IPS-NIHi7 (cell line): ENCODE measurements around the gene RNF212.
A peak's percentile ranks its signal among the peaks of the same experiment; 100 is the strongest.
"Not testable (repeated sequence)": the region's sequence is repeated elsewhere in the genome, so short reads cannot be mapped to it uniquely, and the experiment has no call there.

Source experiments
- DNase-seq: peaks from one replicate; pipeline ENCODE4 v3.0.0; 2012; ENCODE audit warnings: mixed read lengths; ENCODE audit errors: extremely low spot score

The RNF212 gene, protein sequence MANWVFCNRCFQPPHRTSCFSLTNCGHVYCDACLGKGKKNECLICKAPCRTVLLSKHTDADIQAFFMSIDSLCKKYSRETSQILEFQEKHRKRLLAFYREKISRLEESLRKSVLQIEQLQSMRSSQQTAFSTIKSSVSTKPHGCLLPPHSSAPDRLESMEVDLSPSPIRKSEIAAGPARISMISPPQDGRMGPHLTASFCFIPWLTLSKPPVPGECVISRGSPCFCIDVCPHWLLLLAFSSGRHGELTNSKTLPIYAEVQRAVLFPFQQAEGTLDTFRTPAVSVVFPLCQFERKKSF

DNA sequence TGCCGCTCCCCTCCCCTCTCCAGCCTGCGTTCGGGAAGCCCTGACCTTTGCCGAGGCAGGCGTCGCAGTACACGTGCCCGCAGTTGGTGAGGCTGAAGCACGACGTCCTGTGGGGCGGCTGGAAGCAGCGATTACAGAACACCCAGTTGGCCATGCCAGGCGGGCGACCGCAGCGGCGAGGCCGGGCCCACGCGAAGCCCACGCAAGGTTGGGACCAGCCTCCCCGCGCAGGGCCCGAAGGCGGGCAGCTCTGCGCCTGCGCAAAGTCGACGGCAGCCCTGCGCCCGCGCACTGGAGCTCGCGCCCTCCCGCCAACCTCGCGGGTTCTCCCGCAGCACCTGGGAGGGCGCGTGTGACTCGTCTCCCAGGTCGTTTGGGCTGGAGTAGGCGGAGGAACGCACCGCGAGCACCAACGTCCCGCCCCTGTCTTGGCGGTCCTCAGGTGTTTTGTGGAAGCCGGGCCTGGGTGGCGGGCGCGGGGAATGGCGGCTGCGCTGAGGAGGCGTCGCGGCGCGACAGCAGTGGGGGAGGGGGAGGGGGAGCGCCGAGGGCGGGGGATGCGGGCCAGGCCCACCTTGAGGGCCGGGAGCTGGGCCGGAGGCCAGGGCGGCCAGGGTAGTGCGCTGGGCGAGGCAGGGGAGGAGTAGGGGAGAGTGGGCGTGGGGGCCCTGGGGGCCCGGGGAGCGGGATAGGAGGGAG, at the start of gene RNF212:
RNF212 (minus strand) TSS at position 254 of the 699 bp plus-strand sequence; CDS start at position 154, 100 bp downstream.
- peak; percentile 73 for DNase-seq

DNA sequence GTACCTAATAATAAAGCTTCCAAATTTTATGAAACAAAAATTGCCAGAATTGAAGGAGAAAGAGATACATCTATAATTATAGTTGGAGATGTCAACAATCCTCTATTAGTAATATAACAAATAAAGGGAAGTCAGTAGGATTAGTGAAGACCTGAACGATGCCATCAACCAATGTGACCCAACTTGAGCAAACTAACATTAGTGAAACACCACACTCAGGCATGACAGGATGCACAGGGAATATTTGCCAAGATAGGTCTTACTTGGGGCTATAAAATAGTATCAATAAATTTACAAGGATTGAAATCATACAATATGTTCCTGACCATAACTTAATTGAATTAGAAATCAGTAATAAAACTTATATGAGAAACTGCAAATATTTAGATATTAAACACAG, 47.0 kb upstream of the RNF212 start:
- no peak for DNase-seq

DNA sequence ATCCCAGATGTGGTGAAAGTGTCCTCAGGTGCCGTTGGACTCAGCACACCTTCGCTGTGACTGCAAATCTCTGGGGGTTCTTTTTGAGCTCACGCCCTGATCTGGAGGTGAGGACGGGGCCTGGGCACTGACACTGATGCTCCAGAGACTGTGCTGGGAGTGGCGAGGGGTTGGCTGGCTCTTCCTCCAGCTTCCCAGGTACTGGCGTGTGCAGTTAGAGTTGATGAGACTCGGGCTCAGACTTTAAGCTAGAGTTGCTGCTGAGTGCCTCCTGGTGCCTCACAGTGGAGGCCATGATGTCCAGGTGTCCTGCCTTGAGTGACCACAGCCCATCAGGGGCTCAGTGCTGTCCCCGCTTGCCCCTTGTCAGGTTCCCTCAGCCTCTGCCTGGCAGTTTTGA, 42.7 kb upstream of the RNF212 start:
- no peak for DNase-seq

DNA sequence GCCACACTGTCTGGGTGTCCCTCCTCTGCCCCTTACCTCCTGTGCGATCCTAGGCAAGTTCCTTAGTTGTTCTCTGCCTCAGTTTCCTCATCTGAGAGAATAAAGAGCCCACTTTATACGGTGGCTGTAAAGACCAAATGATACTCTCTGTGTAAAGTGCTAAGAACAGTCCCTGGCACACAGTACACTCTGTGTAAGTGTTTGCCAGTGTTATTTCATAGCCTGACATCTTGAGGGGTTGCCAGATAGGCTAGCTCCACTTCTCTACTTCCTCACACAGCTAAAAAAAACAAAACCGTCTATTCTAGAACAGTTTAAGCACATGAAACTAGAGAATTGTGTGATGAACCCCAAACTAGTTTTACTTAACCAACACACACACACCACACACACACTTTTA, 42.0 kb upstream of the RNF212 start:
- no peak for DNase-seq

DNA sequence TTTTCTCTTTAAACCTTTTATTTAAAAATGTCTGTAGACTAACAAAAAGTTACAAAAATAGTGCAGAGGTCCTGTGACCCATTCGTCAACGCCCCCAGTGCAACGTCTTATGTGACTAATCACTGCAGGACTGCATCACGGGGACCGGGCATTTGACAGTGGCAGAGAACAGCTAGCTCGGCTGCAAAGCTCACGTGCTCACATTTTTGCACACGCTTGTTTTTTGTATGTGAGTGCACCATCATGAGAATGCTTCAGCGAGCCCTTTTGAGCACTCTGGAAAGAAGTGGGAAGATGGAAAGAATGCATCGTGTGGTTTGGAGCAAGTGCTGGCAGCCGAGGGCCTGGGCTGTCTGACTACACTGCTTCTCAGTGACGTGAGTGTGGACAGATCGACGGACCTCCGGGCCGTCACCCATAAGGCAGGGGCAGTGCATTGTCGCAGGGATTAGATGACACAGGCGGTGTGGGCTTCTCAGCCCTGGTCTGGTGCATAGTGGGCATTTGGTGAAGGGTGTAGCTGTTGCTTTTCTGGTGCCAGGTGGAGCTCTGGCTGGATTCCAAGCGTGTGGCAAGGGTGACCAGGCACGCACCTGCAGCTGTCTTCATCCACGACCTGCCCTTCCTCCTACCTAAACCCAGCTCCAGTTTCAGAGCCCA, 41.3 kb upstream of the RNF212 start:
- peak; percentile 6 for DNase-seq

DNA sequence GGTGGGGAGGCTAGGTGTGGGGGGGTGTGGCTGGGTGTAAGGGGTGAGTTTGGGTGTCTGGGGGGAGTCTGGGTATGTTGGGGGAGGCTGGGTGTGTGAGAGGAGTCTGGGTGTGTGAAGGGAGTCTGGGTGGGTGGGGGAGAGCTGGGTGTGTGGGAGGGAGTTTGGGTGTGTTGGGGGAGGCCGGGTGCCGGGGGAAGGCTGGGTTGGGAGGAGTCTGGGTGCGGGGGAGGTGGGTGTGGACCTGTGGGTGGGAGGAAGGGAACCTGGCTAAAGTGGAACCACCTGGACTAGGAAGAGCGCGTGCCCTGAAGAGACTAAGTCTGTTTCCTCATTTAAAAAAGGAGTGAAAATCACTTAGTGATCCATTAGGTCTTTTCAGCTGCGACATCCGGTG, 40.8 kb upstream of the RNF212 start:
- peak; percentile 3 for DNase-seq

DNA sequence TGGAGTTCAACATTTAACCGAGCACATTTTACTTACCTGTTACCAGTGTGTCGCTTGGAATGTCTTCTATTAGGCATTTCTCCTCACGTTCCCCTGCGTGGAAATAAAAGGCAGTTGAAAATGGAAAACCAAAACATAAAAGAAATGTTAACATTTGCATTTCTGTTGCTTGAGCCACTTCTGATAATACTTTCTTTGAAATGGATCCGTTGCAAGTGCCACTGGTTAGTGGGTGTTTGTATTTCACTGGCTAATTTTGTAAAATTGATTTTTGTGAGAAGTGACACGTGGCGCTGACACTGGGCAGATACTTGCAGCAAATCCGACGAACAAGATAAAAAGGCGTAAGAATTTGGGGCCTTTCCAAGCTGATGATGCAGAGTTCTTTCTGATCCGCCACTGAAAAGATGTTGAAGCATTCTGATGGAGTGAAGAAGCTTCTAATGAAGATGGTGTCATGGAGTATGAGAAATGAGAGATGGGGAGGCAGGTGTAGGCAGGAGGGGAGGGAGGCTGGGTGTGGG, 40.3 kb upstream of the RNF212 start:
- no peak for DNase-seq

DNA sequence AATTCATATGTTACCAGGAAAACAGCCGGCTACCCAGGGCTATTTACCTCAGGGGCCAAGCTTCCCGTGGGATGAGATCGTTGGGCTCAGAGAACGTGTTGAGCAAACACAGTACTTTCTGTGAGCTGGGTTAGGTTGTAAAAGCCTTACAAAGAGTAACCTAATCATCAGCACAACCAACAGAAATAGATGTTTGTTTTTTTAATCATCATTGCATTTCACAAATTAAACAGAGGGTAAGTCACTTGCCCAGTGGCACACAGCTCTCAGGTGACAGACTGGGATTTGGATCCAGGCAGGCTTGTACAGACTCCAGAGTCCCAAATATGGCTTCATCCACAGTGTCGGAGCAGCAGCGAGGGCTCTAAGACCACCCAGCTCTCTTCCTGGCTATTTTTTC, 38.9 kb upstream of the RNF212 start:
- no peak for DNase-seq

DNA sequence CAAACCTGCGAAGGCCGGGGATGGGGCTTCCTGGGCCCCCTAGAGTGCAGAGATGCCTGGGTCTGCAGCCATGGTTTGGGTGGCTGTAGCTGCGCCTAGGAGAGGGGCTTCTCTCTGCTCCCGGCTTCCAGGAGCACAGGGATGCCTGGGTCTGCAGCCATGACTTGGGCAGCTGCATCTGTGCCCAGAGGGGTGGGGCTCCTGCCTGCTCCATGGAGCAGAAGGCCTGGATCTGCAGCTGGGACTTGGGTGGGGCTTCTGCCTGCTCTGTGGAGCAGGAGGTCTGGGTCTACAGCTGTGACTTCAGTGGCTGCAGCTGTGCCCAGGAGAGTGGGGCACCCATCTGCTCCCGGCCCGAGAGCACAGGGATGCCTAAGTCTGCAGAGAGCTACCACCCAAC, 38.2 kb upstream of the RNF212 start:
- DNase-seq: no peak

DNA sequence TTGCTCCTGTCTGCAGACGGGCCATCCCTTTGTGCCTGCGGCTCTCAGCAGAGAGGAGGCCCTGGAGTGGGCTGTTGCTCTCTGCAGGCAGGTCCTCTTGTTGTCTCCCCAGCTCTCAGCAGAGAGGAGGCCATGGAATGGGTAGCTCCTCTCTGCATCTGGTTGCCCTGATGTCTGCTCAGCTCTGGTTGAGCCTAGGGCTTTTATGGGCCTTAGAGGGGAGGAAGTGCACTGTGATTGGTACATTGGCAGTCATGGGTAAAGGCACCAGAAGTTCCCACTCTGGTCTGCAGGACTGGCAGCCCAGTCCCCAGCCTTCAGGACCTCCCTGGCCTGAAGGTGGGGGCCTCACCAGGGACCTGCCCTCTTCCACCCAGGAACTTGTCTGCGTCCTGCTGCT, 37.5 kb upstream of the RNF212 start:
- no peak for DNase-seq

DNA sequence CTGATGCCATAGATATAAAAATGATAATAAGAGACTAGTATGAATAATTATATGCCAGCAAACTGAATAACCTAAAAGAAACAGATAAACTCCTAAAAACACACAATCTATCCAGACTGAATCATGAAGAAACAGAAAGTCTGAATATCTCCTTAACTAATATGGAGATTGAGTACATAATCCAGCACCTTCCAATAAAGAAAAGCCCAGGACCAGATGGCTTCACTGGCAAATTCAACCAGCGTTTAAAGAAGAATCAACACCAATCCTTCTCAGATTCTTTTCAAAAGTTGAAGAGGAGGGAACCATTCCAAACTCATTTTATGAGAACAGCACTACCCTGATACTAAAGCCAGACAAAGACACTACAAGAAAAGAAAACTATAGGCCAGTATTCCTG, 26.5 kb upstream of the RNF212 start:
- DNase-seq: no peak

DNA sequence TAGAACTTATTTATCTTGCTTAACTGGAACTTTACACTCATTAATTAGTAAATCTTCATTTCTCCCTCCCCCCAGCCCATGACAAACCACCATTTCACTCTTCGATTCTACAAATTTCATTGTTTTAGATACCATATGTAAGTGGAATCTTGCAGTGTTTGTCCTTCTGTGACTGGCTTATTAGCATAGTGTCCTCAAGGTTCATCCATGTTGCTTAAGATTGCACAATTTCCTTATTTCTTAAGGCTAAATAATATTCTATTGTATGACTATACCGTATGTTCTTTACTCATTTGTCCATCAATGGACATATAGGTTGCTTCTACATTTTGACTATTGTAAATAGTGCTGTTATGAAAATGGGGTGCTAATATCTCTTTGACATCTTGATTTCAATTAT, 24.5 kb upstream of the RNF212 start:
- no peak for DNase-seq

DNA sequence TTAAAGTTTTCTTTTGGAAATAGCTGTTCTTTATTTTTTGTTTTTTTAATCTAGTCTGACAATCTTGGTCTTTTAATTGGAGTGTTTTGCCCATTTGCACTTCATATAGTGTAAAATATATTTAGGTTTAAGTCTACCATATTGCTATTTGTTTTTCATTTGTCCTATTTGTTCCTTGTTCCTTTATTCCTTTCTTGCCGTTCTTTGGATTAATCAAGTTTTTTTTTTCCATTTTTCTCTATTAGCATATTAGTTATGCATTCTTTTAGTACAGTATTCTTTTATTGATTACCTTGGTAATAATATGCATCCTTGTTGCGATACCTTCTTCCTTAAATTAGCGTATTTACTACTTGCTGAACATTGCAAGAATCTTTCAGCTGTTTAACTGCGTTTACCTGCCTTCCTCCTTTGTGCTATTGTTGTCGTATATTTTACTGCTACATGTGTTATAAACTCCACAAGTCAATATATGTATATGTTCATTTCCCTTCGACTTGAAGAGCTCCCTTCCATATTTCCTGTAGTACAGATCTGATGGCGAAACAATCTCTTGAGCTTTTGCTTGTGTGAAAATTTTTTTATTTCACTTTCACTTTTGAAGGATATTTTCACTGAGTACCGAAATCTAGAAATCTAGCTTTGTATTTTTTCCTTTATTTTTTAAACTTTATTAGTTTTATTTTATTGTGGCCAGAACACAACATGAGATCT, 23.9 kb upstream of the RNF212 start:
- no peak for DNase-seq

DNA sequence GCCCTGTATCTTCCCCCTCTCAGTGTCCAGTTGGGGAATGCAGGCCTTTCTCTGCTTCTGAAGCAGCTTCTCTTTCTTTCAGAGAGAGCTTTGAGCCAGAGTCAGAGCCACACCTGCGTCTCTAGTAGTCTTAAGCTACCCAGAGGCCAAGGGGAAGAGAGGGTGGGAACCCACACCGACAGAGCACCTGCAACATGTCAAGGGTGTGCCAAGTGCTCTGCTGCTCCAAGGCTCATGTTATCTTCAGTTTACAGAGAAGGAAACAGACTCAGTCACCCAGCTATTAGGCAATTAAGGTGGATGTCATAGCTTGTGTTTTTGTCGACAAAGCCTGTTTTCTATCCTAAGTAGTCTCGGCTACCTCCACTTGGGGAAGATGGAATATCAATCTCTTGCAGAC, 22.7 kb upstream of the RNF212 start:
- no peak for DNase-seq

DNA sequence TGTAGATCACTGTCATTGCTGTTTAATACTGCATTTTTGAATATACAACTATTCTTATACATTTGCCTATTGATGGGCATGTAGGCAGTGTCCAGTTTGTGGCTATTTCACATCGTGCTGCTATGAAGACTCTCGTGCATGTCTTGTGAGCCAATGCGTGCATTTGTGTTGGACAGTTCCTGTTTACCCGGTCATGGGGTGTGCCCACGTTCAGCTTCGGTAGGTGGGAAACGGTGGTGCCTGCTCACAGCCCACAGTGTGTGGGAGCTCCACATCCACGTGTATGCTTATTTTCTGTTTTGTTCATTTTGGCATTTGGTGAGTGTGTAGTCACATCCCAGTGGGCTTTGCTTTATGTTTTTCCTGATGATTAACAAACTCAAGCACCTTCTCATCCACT, 19.7 kb upstream of the RNF212 start:
- DNase-seq: no peak

DNA sequence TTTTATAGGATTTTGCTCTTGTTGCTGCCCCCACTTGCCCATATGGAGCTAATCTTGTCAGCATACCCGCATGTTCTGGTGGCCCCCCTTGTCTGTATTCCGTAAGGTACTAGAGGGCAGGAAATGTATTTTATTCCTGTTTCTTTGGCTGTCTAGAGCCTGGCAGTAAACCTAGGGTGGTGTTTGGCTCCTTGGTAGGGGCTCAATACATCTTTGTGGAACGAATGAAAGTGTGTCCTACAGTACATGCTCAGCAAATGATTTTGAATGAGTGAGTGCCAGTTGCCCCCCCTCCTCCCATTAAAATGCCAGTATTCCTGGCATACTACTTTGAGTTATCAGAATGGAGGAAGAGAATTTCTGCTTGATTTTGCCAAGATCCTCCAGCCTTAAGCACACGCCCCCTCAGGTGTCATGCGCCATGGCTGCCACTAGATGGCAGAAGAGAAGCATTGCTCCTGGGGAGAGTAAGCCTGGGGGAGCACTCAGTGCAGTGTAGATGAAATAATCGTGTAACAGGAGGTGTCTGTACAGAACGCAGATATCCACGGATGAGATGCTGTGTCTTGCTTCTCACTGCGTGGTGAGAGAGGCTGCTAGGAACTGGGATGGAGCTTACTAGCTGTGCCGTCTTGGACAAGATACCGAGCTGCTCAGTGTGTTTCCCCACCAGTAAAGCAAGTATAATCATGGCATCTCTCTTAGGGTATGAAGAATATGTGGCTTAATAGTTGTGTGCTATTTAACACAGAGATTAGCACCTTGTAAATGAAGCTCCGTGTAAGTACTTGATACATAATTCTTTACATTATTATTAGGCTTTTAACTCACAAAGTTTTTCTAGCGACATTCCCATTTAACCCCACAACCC, 17.2 kb upstream of the RNF212 start:
- DNase-seq: peak; percentile 88

DNA sequence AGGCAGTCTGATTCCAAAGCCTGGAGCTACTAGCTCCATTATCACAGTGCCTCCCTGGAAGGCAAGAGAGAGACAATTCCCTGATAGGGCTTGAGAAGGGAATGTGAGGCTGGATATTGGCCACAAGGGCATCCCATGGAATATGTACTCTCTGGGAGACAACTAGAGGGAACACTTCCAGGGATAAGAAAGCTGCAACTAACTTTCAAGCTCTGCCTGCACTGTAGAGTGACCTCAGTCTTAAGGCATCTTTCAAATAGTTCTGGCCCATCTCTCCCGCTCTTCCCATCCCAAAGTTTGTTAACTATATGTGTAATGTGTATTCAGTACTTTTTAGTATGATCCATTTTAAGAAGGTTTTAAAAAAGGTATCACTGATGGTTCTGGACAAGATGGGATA, 13.1 kb upstream of the RNF212 start:
- DNase-seq: no peak

DNA sequence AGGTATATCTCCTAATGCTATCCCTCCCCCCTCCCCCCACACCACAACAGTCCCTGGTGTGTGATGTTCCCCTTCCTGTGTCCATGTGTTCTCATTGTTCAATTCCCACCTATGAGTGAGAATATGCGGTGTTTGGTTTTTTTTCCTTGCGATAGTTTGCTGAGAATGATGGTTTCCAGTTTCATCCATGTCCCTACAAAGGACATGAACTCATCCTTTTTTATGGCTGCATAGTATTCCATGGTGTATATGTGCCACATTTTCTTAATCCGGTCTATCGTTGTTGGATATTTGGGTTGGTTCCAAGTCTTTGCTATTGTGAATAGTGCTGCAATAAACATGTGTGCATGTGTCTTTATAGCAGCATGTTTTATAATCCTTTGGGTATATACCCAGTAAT, 12.1 kb upstream of the RNF212 start:
- not testable (repeated sequence) for DNase-seq

DNA sequence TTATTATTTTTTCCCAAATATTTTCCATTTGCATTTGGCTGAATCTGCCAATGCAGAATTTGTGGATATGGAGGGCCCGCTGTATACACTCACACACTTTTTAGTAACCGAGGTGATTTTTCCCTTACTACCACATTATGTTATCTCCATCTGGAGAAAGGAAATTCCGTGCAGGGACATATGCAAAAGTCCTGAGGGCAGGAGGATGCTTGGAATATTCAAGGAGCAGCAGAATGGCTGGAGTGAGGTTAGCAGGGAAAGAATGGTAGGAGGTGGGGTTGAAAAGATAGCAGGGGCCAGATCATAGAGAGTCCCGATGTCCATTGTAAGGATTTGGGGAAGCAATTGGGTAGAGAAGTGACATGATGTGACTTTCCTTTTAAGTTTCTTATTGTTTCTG, 11.5 kb upstream of the RNF212 start:
- DNase-seq: no peak

DNA sequence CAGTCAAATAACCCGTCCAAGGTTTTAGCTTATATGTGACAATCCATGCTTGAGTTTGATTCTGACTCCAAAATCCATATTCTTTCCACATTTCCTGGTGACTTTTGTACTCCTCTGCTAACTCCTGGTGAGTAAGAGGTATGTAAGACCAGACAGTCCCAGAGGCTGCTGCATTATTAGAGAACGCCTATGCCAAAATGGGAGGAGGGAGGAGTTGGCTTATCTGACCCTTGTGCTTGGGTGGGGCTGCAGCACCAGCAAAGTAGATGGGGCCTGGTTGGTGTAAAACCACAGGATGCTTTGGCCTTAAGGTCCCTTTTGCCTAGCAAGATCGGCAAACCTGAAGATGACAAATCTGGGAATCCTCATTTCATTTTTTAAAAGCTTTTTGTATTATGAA, 9.1 kb upstream of the RNF212 start:
- no peak for DNase-seq

DNA sequence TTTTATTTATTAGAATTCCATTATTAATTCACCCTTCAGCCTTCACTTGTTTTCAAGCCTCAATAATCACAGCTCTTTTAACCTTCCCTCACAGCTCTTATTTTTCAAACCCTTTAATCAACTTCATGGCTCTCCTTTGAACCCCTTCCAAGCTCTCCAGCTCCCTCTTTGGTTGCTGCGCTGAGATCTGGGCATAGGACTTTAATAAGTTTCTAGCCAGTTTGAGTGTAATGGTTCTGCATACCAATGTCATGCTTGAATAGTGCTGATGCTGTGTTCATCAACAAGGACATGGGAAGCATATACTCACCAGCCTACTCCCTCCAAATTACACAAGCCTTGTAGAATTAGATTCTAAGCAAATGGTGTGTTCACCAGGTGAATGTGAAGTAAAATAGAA, 3.5 kb upstream of the RNF212 start:
- no peak for DNase-seq
